Psoas muscle (tissue), 8 donors: ENCODE data around the gene TMEM200A. TPM values are rescaled to one million over a fixed set of nuclear protein-coding genes. Genes with fewer than 3 reads are reported as not detected.

Source experiments
- ATAC-seq, 4 donors: fragments of 200-7000 bp; cut with Tn5 transposase; one replicate each; pipeline ENCODE4 v1.9.1; 2020; ENCODE audit warnings: moderate library complexity in 3 of 4, mild to moderate bottlenecking in 2 of 4
- DNase-seq, 2 donors: peaks; one replicate each; pipeline ENCODE4 v3.0.0-alpha.2; 2020
- H3K27ac ChIP-seq: fragments of 200-600 bp; one replicate; pipeline ENCODE4 v1.8.0; 2022
- H3K27me3 ChIP-seq, 3 donors: fragments of 200-600 bp in 1 of 3; one replicate each; pipeline versions ENCODE4 v1.6.1 to v1.8.0; 2013 to 2022; ENCODE audit warnings: low read length in 2 of 3, mild to moderate bottlenecking in 2 of 3, moderate library complexity in 1 of 3; ENCODE audit not compliant: insufficient read depth in 3 of 3
- H3K36me3 ChIP-seq, 2 donors: fragments of 200-600 bp in 1 of 2; one replicate each; pipeline versions ENCODE4 v1.6.1 to v1.8.0; 2013 to 2022; ENCODE audit warnings: low read depth in 1 of 2, mild to moderate bottlenecking in 1 of 2, moderate library complexity in 1 of 2; ENCODE audit not compliant: insufficient read depth in 1 of 2
- H3K4me1 ChIP-seq: fragments of 200-600 bp; one replicate; pipeline ENCODE4 v1.8.0; 2022
- H3K4me3 ChIP-seq: fragments of 200-600 bp; one replicate; pipeline ENCODE4 v1.8.0; 2022; ENCODE audit warnings: mild to moderate bottlenecking
- H3K9me3 ChIP-seq: fragments of 200-600 bp; one replicate; pipeline ENCODE4 v1.8.0; 2022
- WGBS, 3 donors: extraction: QIAGEN DNeasy Blood & Tissue Kit; methylation state at CpG; one replicate each; pipeline versions ENCODE4 v1.1.6 to v1.1.7; 2013; 5-methylcytosine and 5-hydroxymethylcytosine counted together
- intact Hi-C, 2 donors: fragments of 100-400 bp; cut with DNase I; formaldehyde crosslinking; loops; one replicate each; pipeline versions ENCODE4 v1.11.0 to v1.14.2; 2022
- polyA plus RNA-seq, 3 donors: library from polyadenylated mRNA; stranded (reverse); fragments of 200-250 nt; gene quantifications; one replicate each; pipeline ENCODE4 v1.2.3, GENCODE V29; 2013
- total RNA-seq, 4 donors: library from RNA; stranded (reverse); fragmentation: NEBNext Ultra II Directional in 2 of 4; extraction: Animal tissue kit (Norgen Biotek cat#: 25700) in 2 of 4; gene quantifications; one replicate each; pipeline versions ENCODE4 v1.2.1 to v1.2.4, GENCODE V29; 2021 to 2023
- TF ChIP-seq, protein P1 (sequence below): fragments of 200-600 bp; IDR thresholded peaks from one replicate; pipeline ENCODE4 v1.8.0; 2022; ENCODE audit warnings: antibody characterized with exemption
- donor health status: healthy with polysubstance abuse.
- donor health status: DM: no; HTN: no; CAD: no; lungs with moderate emphysema.
- donor health status: Bipolar disorder and iron deficiency.
- donor health status: healthy.
- donor health status: DM: yes; HTN: yes; CAD: no.
- donor health status: DM: no; HTN: no; CAD: no.
- donor health status: DM: no; HTN: no; CAD: no.
- donor health status: DM: yes; HTN: yes; CAD: no.

Gene TMEM200A
- total and polyA plus RNA-seq, 7 donors = 0.05 to 0.81 (median 0.12) TPM

DNA sequence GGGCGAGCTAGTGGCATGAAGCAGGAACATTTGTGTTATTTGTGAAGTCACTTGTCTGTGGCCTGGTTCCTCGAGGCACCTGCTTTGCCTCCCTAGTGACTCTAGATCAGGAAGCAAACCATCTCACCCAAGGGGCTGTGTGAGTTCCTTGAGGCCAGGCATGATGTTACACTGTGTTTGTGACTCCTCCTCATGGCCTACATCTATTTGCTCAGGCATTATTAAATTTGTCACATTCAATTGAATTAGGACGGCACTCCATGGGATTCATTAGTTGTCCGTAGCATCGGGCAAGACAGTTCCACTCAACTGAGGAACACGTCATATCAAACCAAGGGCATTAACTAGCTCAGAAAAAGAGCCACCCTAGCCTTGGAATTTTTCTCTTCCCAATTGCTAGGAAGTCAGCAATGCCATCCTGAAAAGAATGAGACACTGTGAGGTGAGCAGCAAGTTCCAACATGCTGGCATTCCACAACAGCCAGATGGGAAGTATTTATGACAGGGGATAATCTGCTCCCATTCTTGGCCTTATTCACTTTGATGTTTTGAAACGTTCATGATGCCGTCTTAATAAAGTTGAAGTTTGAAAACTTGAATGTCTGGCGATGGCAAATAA lies 17.2 kb downstream of the TMEM200A start:
- H3K4me3 ChIP-seq = no peak overlapping the region
- H3K4me1 ChIP-seq = no peaks in the 10 kb centered on the region
- H3K9me3 ChIP-seq = no peaks in the 10 kb centered on the region
- H3K27me3 ChIP-seq = no peaks in the 10 kb centered on the region
- DNase-seq = no peak
- 65 to 79% (median 67%) methylated on average over 9 of the region's 9 CpGs for WGBS, 3 donors
- ATAC-seq = no peak
- no peaks in the 10 kb centered on the region for H3K36me3 ChIP-seq
- H3K27ac ChIP-seq = no peak overlapping the region
- TF ChIP-seq, protein P1, sequence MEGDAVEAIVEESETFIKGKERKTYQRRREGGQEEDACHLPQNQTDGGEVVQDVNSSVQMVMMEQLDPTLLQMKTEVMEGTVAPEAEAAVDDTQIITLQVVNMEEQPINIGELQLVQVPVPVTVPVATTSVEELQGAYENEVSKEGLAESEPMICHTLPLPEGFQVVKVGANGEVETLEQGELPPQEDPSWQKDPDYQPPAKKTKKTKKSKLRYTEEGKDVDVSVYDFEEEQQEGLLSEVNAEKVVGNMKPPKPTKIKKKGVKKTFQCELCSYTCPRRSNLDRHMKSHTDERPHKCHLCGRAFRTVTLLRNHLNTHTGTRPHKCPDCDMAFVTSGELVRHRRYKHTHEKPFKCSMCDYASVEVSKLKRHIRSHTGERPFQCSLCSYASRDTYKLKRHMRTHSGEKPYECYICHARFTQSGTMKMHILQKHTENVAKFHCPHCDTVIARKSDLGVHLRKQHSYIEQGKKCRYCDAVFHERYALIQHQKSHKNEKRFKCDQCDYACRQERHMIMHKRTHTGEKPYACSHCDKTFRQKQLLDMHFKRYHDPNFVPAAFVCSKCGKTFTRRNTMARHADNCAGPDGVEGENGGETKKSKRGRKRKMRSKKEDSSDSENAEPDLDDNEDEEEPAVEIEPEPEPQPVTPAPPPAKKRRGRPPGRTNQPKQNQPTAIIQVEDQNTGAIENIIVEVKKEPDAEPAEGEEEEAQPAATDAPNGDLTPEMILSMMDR = no peak
- intact Hi-C loops = no loop called here

DNA sequence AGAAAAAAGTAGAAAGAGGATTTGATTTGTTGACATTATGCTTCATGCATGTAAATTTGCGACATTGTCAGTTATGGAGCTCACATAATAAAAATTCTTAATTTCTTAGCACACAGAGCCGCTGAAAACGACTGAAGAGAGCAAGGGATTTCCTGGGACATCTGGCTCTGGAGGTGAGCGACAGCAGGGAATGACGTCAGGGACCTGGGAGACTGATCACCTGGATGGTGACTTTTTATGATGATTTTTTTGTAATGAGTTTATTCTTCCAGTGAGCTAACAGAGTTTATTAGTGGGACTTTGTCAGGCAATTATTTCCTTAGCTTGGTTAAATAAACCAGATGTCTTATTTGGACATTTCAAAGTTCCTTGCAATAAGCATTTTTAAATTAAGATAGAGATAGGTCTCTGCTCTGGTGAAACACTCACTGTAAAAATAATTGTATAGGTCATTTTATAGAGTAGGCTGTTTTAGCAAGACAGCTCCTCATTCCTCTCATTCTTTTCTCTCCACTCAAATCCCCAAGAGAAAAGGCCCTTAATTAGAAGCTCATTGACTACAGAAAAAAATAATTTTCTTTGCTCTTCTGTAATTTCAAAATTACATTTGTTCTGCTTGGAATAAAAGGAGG lies 19.4 kb downstream of the TMEM200A start:
- no peak overlapping the region for H3K4me3 ChIP-seq
- WGBS, 3 donors = 66 to 70% (median 67%) methylated on average over 5 of the region's 5 CpGs
- TF ChIP-seq, protein P1 = no peak
- intact Hi-C loops = no loop called here
- no peak for ATAC-seq
- no peaks in the 10 kb centered on the region for H3K27me3 ChIP-seq
- H3K9me3 ChIP-seq = no peaks in the 10 kb centered on the region
- H3K27ac ChIP-seq = no peak overlapping the region
- no peaks in the 10 kb centered on the region for H3K4me1 ChIP-seq
- no peaks in the 10 kb centered on the region for H3K36me3 ChIP-seq
- no peak for DNase-seq

DNA sequence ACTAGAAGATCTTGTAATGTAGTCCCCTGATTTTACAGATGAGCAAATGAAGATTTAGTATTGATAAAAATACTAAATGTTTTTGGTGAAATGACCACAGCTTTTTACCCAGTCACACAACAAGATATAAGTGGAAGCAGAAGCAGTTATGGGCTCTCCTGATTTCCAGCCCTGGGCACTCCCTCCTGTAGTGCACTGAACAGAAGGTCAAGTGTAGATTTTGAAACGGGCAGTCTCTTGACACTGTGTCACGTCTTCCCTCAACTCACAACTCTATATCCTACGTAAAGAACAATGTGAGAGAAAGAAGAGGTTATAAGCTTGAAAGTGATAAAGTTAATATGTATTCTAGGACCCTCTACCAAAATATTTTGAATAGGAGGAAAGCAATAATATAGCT lies 23.3 kb downstream of the TMEM200A start:
- TF ChIP-seq, protein P1 = no peak
- H3K9me3 ChIP-seq = no peaks in the 10 kb centered on the region
- no peak overlapping the region for H3K27ac ChIP-seq
- no peaks in the 10 kb centered on the region for H3K36me3 ChIP-seq
- ATAC-seq = no peak
- no peak for DNase-seq
- 89 to 90% (median 89%) methylated on average over 3 of the region's 3 CpGs for WGBS, 3 donors
- no peaks in the 10 kb centered on the region for H3K27me3 ChIP-seq
- intact Hi-C loops = no loop called here
- no peak overlapping the region for H3K4me3 ChIP-seq
- H3K4me1 ChIP-seq = no peaks in the 10 kb centered on the region

DNA sequence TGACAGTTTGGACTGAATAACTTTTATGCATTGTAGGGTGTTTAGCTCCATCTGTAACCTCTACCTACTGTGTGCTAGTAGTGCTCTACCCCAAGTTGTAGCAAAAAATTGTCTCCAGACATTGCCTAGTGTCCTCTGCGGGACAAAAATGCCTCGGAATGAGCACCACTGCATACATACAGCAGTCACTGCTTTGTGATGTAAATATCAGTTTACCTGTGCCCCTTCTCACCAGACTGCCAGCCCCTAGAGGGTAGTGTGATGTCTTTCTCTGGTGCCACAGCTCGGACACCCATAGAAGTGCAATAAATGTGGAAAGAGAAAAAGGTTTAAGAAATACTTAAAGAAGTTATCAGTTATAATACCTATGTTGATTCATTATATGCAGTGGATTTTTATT lies 25.1 kb downstream of the TMEM200A start:
- ATAC-seq (no peak), DNase-seq (no peak)
- H3K36me3 ChIP-seq = no peaks in the 10 kb centered on the region
- H3K4me3 ChIP-seq = no peak overlapping the region
- intact Hi-C loops = no loop called here
- WGBS, 3 donors = 72 to 87% (median 85%) methylated on average over 3 of the region's 3 CpGs
- no peaks in the 10 kb centered on the region for H3K27me3 ChIP-seq
- TF ChIP-seq, protein P1 = no peak
- H3K4me1 ChIP-seq = no peaks in the 10 kb centered on the region
- H3K9me3 ChIP-seq = no peaks in the 10 kb centered on the region
- H3K27ac ChIP-seq = no peak overlapping the region

DNA sequence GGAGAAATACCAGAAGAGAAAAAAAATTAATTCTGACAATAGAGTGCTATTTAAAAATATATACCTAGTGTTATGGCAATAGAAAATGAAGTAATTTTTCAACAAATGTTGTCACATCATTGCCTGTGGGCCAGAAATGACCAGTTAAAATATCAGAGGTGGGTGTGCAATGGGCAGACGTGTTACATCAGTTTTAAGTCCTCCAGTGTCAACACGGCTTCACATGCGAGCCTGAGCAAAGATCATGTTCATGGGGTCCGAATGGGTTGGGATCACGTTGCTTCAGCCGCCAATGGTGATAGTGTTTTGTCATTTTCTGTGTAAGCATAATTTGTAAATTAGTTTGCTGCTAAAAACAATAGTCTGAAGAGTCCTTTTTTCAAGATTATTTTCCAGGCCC lies 27.5 kb downstream of the TMEM200A start:
- ATAC-seq = no peak
- no peak for DNase-seq
- no peaks in the 10 kb centered on the region for H3K4me1 ChIP-seq
- 92 to 94% (median 93%) methylated on average over 6 of the region's 6 CpGs for WGBS, 3 donors
- no peak overlapping the region for H3K27ac ChIP-seq
- no peaks in the 10 kb centered on the region for H3K9me3 ChIP-seq
- no peaks in the 10 kb centered on the region for H3K36me3 ChIP-seq
- TF ChIP-seq, protein P1 = no peak
- no peak overlapping the region for H3K4me3 ChIP-seq
- intact Hi-C loops = no loop called here
- no peaks in the 10 kb centered on the region for H3K27me3 ChIP-seq
